HG03457 (cell line): ENCODE results near the gene DBP.
"Not testable (repeated sequence)": the region's sequence is repeated elsewhere in the genome, so short reads cannot be mapped to it uniquely, and the experiment has no call there.

Experiments
- ATAC-seq: cut with Tn5 transposase; IDR thresholded peaks from one replicate; pipeline ENCODE4 v1.9.1; 2021; ENCODE audit warnings: moderate number of reproducible peaks; ENCODE audit not compliant: unreplicated experiment

The DBP gene

GRCh38 chr19:48636859-48637448, at the start of gene DBP:
TSS of gene DBP (minus strand) at chr19:48637379. CDS start at chr19:48636994, 385 bp downstream.
- ATAC-seq: no peak

- not testable (repeated sequence) for ATAC-seq
Measured at GRCh38 chr19:48686637-48687036, 49.5 kb upstream of the DBP start.

- ATAC-seq: no peak
Measured at GRCh38 chr19:48686088-48686487, 48.9 kb upstream of the DBP start.

GRCh38 chr19:48685583-48685982, 48.4 kb upstream of the DBP start:
- ATAC-seq: no peak

GRCh38 chr19:48683349-48683748, 46.2 kb upstream of the DBP start:
- no peak for ATAC-seq

- ATAC-seq: no peak
Measured at GRCh38 chr19:48681127-48681470, 43.9 kb upstream of the DBP start.

GRCh38 chr19:48680436-48681126, 43.4 kb upstream of the DBP start:
- ATAC-seq: no peak

- ATAC-seq: not testable (repeated sequence)
Measured at GRCh38 chr19:48680006-48680405, 42.8 kb upstream of the DBP start.

- no peak for ATAC-seq
Measured at GRCh38 chr19:48678201-48678600, 41.0 kb upstream of the DBP start.

- ATAC-seq: no peak
Measured at GRCh38 chr19:48676887-48677286, 39.7 kb upstream of the DBP start.

- no peak for ATAC-seq
Measured at GRCh38 chr19:48676487-48676886, 39.3 kb upstream of the DBP start.

GRCh38 chr19:48674921-48675824, 38.0 kb upstream of the DBP start:
- ATAC-seq: no peak

- ATAC-seq: no peak
Measured at GRCh38 chr19:48674216-48674809, 37.1 kb upstream of the DBP start.

- ATAC-seq: no peak
Measured at GRCh38 chr19:48673436-48674100, 36.4 kb upstream of the DBP start.

GRCh38 chr19:48672994-48673393, 35.8 kb upstream of the DBP start, which contains the start of gene NTN5:
TSS of gene NTN5 (minus strand) at chr19:48673017. CDS start at chr19:48670986, 2,031 bp downstream.
- no peak for ATAC-seq

GRCh38 chr19:48671446-48671995, 34.3 kb upstream of the DBP start:
- ATAC-seq: no peak

- no peak for ATAC-seq
Measured at GRCh38 chr19:48670699-48671445, 33.7 kb upstream of the DBP start.

- ATAC-seq: no peak
Measured at GRCh38 chr19:48669903-48670668, 32.9 kb upstream of the DBP start.

GRCh38 chr19:48668761-48669160, 31.6 kb upstream of the DBP start:
- ATAC-seq: no peak
